GM19025 (cell line): ENCODE data around the gene NADK2.
A peak's percentile ranks its signal among the peaks of the same experiment; 100 is the strongest.

Experiments used
- ATAC-seq: cut with Tn5 transposase; IDR thresholded peaks from one replicate; pipeline ENCODE4 v1.9.1; 2021; ENCODE audit warnings: mild to moderate bottlenecking, low read depth, moderate library complexity; ENCODE audit not compliant: unreplicated experiment

NADK2 gene

GRCh38 chr5:36172599-36172998 lies 69.1 kb downstream of the NADK2 start:
- no peak for ATAC-seq

- no peak for ATAC-seq
Measured at GRCh38 chr5:36170832-36171424, 70.8 kb downstream of the NADK2 start.

GRCh38 chr5:36168737-36169136 lies 73.0 kb downstream of the NADK2 start:
- no peak for ATAC-seq

- ATAC-seq, result no peak
Measured at GRCh38 chr5:36164461-36164860, 77.3 kb downstream of the NADK2 start.

- no peak for ATAC-seq
Measured at GRCh38 chr5:36162810-36163486, 78.8 kb downstream of the NADK2 start.

- ATAC-seq, result no peak
Measured at GRCh38 chr5:36161361-36161760, 80.4 kb downstream of the NADK2 start.

GRCh38 chr5:36160617-36161016 lies 81.1 kb downstream of the NADK2 start:
- no peak for ATAC-seq

- ATAC-seq, result no peak
Measured at GRCh38 chr5:36158144-36158543, 83.6 kb downstream of the NADK2 start.

GRCh38 chr5:36156619-36157018 lies 85.1 kb downstream of the NADK2 start:
- ATAC-seq, result no peak

GRCh38 chr5:36156121-36156601 lies 85.6 kb downstream of the NADK2 start:
- ATAC-seq, result no peak

- no peak for ATAC-seq
Measured at GRCh38 chr5:36155291-36155690, 86.4 kb downstream of the NADK2 start.

GRCh38 chr5:36153726-36154125 lies 88.0 kb downstream of the NADK2 start:
- no peak for ATAC-seq

- no peak for ATAC-seq
Measured at GRCh38 chr5:36153298-36153677, 88.4 kb downstream of the NADK2 start.

GRCh38 chr5:36152324-36153297 lies 89.1 kb downstream of the NADK2 start:
- peak; percentile 0 for ATAC-seq

GRCh38 chr5:36151434-36152323 lies 90.0 kb downstream of the NADK2 start, which contains the start of the genes LMBRD2 and SKP2:
Gene LMBRD2 (minus strand): TSS chr5:36151887. CDS start chr5:36143349, 8,538 bp downstream.
Gene SKP2 (plus strand): TSS chr5:36152111. CDS start chr5:36152263, 152 bp downstream.
- ATAC-seq, result peak; percentile 97

- ATAC-seq, result no peak
Measured at GRCh38 chr5:36150676-36151433, 90.9 kb downstream of the NADK2 start.

- ATAC-seq, result no peak
Measured at GRCh38 chr5:36147681-36148080, 94.0 kb downstream of the NADK2 start.

GRCh38 chr5:36146390-36146789 lies 95.3 kb downstream of the NADK2 start:
- no peak for ATAC-seq

GRCh38 chr5:36145311-36145710 lies 96.4 kb downstream of the NADK2 start:
- ATAC-seq, result no peak
